IMR-90 (cell line): ENCODE results near the gene TRIM33. TPM values are rescaled to one million over a fixed set of nuclear protein-coding genes. Genes with fewer than 3 reads are reported as not detected.

Experiments used
- ATAC-seq: fragments of 200-7000 bp; cut with Tn5 transposase; 2 replicates; pipeline ENCODE4 v1.9.1; 2020; ENCODE audit warnings: low read depth, mild to moderate bottlenecking, moderate library complexity
- BruUV-seq: library from RNA; stranded (reverse); fragments of 400-500 nt; replicated peaks from 2 replicates; lab custom pipeline; 2021; lab: Mats Ljungman, UMichigan
- CTCF ChIA-PET: fragments of 300-600 bp; formaldehyde crosslinking; extraction: SDS; loops from one replicate; lab custom pipeline; 2021; ENCODE audit warnings: antibody characterized with exemption; lab: Yijun Ruan, JAX
- POLR2A ChIA-PET: fragments of 300-600 bp; sonication (Branson Sonifier 250); formaldehyde crosslinking; loops from one replicate; lab custom pipeline; 2022; ENCODE audit warnings: antibody characterized with exemption; ENCODE audit not compliant: unreplicated experiment; lab: Charles Lee
- DNase-seq: peaks from one replicate; pipeline ENCODE4 v3.0.0; 2013
- H2AFZ ChIP-seq: replicated peaks from 2 replicates; pipeline ENCODE3; 2013; ENCODE audit warnings: low read length, mild to moderate bottlenecking; ENCODE audit not compliant: poor library complexity
- H2AK5ac ChIP-seq: 2 replicates; pipeline ENCODE4 v1.6.1; 2013; ENCODE audit warnings: low read depth, low read length, inconsistent platforms
- H2AK9ac ChIP-seq: replicated peaks from 2 replicates; pipeline ENCODE3; 2013; ENCODE audit warnings: mild to moderate bottlenecking, low read depth, low read length, moderate library complexity; ENCODE audit not compliant: poor library complexity
- H2BK120ac ChIP-seq: 2 replicates; pipeline ENCODE4 v1.6.1; 2013; ENCODE audit warnings: low read depth, low read length, inconsistent platforms
- H2BK15ac ChIP-seq: 3 replicates; pipeline ENCODE4 v1.6.1; 2013; ENCODE audit warnings: low read depth, low read length, inconsistent platforms
- H2BK20ac ChIP-seq: 2 replicates; pipeline ENCODE4 v1.6.1; 2013; ENCODE audit warnings: low read depth, mild to moderate bottlenecking, inconsistent platforms, low read length, moderate library complexity
- H2BK5ac ChIP-seq: 2 replicates; pipeline ENCODE4 v1.6.1; 2013; ENCODE audit warnings: mild to moderate bottlenecking, low read depth, low read length, inconsistent platforms; ENCODE audit not compliant: poor library complexity, severe bottlenecking
- H3K14ac ChIP-seq: replicated peaks from 2 replicates; pipeline ENCODE4 v1.6.1; 2013; ENCODE audit warnings: low read depth, low read length, inconsistent platforms
- H3K18ac ChIP-seq: 2 replicates; pipeline ENCODE4 v1.6.1; 2013; ENCODE audit warnings: low read depth, low read length, control low read depth
- H3K23ac ChIP-seq: 2 replicates; pipeline ENCODE4 v1.6.1; 2013; ENCODE audit warnings: low read depth, low read length, inconsistent platforms
- H3K27ac ChIP-seq: 2 replicates; pipeline ENCODE4 v1.5.1; 2013; ENCODE audit warnings: mild to moderate bottlenecking, control low read depth, low read length; ENCODE audit not compliant: insufficient read depth
- H3K27me3 ChIP-seq: 2 replicates; pipeline ENCODE4 v1.6.1; 2013; ENCODE audit warnings: low read length; ENCODE audit not compliant: control insufficient read depth, insufficient read depth
- H3K36me3 ChIP-seq: 2 replicates; pipeline ENCODE4 v1.6.1; 2013; ENCODE audit warnings: low read length, mixed read lengths; ENCODE audit not compliant: control insufficient read depth, insufficient read depth
- H3K4ac ChIP-seq: 2 replicates; pipeline ENCODE4 v1.6.1; 2013; ENCODE audit warnings: low read depth, low read length, inconsistent platforms
- H3K4me1 ChIP-seq: 2 replicates; pipeline ENCODE4 v1.6.1; 2013; ENCODE audit warnings: low read length, mixed read lengths; ENCODE audit not compliant: control insufficient read depth, insufficient read depth
- H3K4me2 ChIP-seq: 2 replicates; pipeline ENCODE4 v1.6.1; 2013; ENCODE audit warnings: low read depth, mild to moderate bottlenecking, control low read depth, low read length, moderate library complexity
- H3K4me3 ChIP-seq: 2 replicates; pipeline ENCODE4 v1.5.1; 2013; ENCODE audit warnings: low read depth, mild to moderate bottlenecking, control low read depth, low read length, moderate library complexity; ENCODE audit not compliant: insufficient read depth
- H3K56ac ChIP-seq: 2 replicates; pipeline ENCODE4 v1.6.1; 2013; ENCODE audit warnings: low read length, inconsistent platforms; ENCODE audit not compliant: insufficient read depth; ENCODE audit errors: extremely low read depth
- H3K79me1 ChIP-seq, 2 experiments: 2 replicates each; pipeline ENCODE4 v1.6.1; 2013; ENCODE audit warnings: low read length in 2 of 2, inconsistent platforms in 1 of 2, low read depth in 1 of 2
- H3K9ac ChIP-seq: 2 replicates; pipeline ENCODE4 v1.6.1; 2013; ENCODE audit warnings: low read depth, low read length, control low read depth
- H3K9me1 ChIP-seq: 2 replicates; pipeline ENCODE4 v1.6.1; 2013; ENCODE audit warnings: low read length, inconsistent platforms; ENCODE audit not compliant: insufficient read depth
- H3K9me3 ChIP-seq: 2 replicates; pipeline ENCODE4 v1.6.1; 2013; ENCODE audit warnings: low read length; ENCODE audit not compliant: control insufficient read depth, insufficient read depth
- H4K20me1 ChIP-seq: 2 replicates; pipeline ENCODE4 v1.6.1; 2013; ENCODE audit warnings: low read length, inconsistent platforms; ENCODE audit not compliant: insufficient read depth
- H4K5ac ChIP-seq: 2 replicates; pipeline ENCODE4 v1.6.1; 2013; ENCODE audit warnings: mild to moderate bottlenecking, low read depth, low read length, control low read depth
- H4K8ac ChIP-seq, 2 experiments: 2 replicates each; pipeline ENCODE4 v1.6.1; 2013; ENCODE audit warnings: low read depth in 2 of 2, low read length in 2 of 2, control low read depth in 1 of 2, inconsistent platforms in 1 of 2
- H4K91ac ChIP-seq: 2 replicates; pipeline ENCODE4 v1.6.1; 2013; ENCODE audit warnings: low read depth, low read length, inconsistent platforms; ENCODE audit not compliant: insufficient read depth
- BHLHE40 ChIP-seq: fragments of 150-350 bp; IDR thresholded peaks from 2 replicates; pipeline ENCODE4 v1.6.1; 2016; ENCODE audit warnings: mild to moderate bottlenecking, low read depth, low read length
- CEBPB ChIP-seq: IDR thresholded peaks from 2 replicates; pipeline ENCODE4 v1.6.1; 2012; ENCODE audit warnings: low read depth, low read length, improper control_type of control experiment
- CTCF ChIP-seq: conservative IDR thresholded peaks from 2 replicates; pipeline ENCODE4 v1.5.1; 2012; ENCODE audit warnings: mild to moderate bottlenecking, low read depth, low read length, improper control_type of control experiment
- ELK1 ChIP-seq: fragments of 150-350 bp; IDR thresholded peaks from 2 replicates; pipeline ENCODE4 v1.6.1; 2016; ENCODE audit warnings: low read depth, mild to moderate bottlenecking, low read length, moderate library complexity, borderline replicate concordance
- FOS ChIP-seq: fragments of 150-350 bp; IDR thresholded peaks from 2 replicates; pipeline ENCODE4 v1.6.1; 2016; ENCODE audit warnings: low read depth, low read length
- MAFK ChIP-seq: IDR thresholded peaks from 2 replicates; pipeline ENCODE4 v1.6.1; 2012; ENCODE audit warnings: low read depth, low read length, improper control_type of control experiment
- MXI1 ChIP-seq: IDR thresholded peaks from 2 replicates; pipeline ENCODE4 v1.6.1; 2012; ENCODE audit warnings: low read depth, mild to moderate bottlenecking, low read length, moderate library complexity, borderline replicate concordance
- NFE2L2 ChIP-seq: fragments of 150-350 bp; IDR thresholded peaks from 2 replicates; pipeline ENCODE4 v1.6.1; 2016; ENCODE audit warnings: low read depth, mild to moderate bottlenecking, low read length
- POLR2A ChIP-seq: IDR thresholded peaks from 2 replicates; pipeline ENCODE4 v1.6.1; 2012; ENCODE audit warnings: mild to moderate bottlenecking, low read depth, low read length
- RAD21 ChIP-seq: IDR thresholded peaks from 2 replicates; pipeline ENCODE4 v1.6.1; 2012; ENCODE audit warnings: low read length, improper control_type of control experiment
- RFX5 ChIP-seq: IDR thresholded peaks from 2 replicates; pipeline ENCODE4 v1.8.0; 2012; ENCODE audit warnings: low read depth, mild to moderate bottlenecking, low read length, moderate library complexity
- SMC3 ChIP-seq: fragments of 150-350 bp; IDR thresholded peaks from 2 replicates; pipeline ENCODE4 v1.6.1; 2016; ENCODE audit warnings: low read depth, mild to moderate bottlenecking, antibody characterized with exemption, low read length, moderate library complexity
- USF2 ChIP-seq: fragments of 150-350 bp; IDR thresholded peaks from 2 replicates; pipeline ENCODE4 v1.6.1; 2017; ENCODE audit warnings: mild to moderate bottlenecking, antibody characterized with exemption, low read length, low read depth
- WGBS, 2 experiments: methylation state at CpG; one replicate each; pipeline versions ENCODE4 v1.1.5 to v1.1.7; 2013; ENCODE audit warnings: missing lambda C conversion rate in 2 of 2; ENCODE audit not compliant: insufficient read length in 1 of 2; ENCODE audit errors: extremely low coverage in 2 of 2; 5-methylcytosine and 5-hydroxymethylcytosine counted together
- dilution Hi-C: fragments of 300-500 bp; cut with HindIII; formaldehyde crosslinking; loops from one replicate; pipeline ENCODE4 v1.14.3; 2018; ENCODE audit warnings: low sequenced_read_pairs; ENCODE audit not compliant: unreplicated experiment
- in situ Hi-C: fragments of 300-500 bp; cut with MboI; formaldehyde crosslinking; loops from 3 replicates; pipeline ENCODE4 v1.14.3; 2019; ENCODE audit warnings: low sequenced_read_pairs, inconsistent platforms, mixed read lengths
- intact Hi-C: fragments of 100-400 bp; cut with micrococcal nuclease; formaldehyde crosslinking; loops from 2 replicates; pipeline ENCODE4 v1.10.0; 2022
- polyA plus RNA-seq, 3 experiments: library from polyadenylated mRNA; depleted of rRNA; stranded (reverse); fragments of >200 nt; gene quantifications; 2 replicates each; pipeline ENCODE4 v1.2.3, GENCODE V29; 2012; ENCODE audit warnings: low replicate concordance in 1 of 3
- total RNA-seq: library from RNA; depleted of rRNA; stranded (reverse); fragments of >200 nt; gene quantifications from 2 replicates; pipeline ENCODE4 v1.2.3, GENCODE V29; 2012

Gene TRIM33
- total and polyA plus RNA-seq, 2 of the 4 experiments (the other 2 are of a cell fraction): 9.5 to 40.1 TPM

GRCh38 chr1:114367810-114368209, 143.2 kb downstream of the TRIM33 start:
- Histone ChIP-seq H3K9me1 (no peaks in the 10 kb centered on the region), H2BK20ac (no peak overlapping the region), H4K91ac (no peak overlapping the region), H2BK5ac (no peak overlapping the region), H3K36me3 (no peaks in the 10 kb centered on the region), H3K23ac (no peak overlapping the region), H3K4me2 (no peak overlapping the region), H3K14ac (no peak overlapping the region), H3K9ac (no peak overlapping the region), H3K4ac (no peak overlapping the region), H3K27me3 (no peaks in the 10 kb centered on the region), H2AK5ac (no peak overlapping the region), H3K18ac (no peak overlapping the region), H2BK120ac (no peak overlapping the region), H4K5ac (no peak overlapping the region), H2BK15ac (no peak overlapping the region), H4K8ac (no peak overlapping the region), H2AK9ac (no peak overlapping the region), H3K56ac (no peak overlapping the region), H2AFZ (no peak overlapping the region), H3K9me3 (peaks cover 5% of the 10 kb centered on the region), H3K27ac (no peak overlapping the region), H4K20me1 (no peaks in the 10 kb centered on the region), H3K4me1 (no peaks in the 10 kb centered on the region), H3K79me1 (no peaks in the 10 kb centered on the region), H3K4me3 (no peak overlapping the region)
- DNase-seq: no peak
- ChIA-PET POLR2A (no interaction called here), CTCF (no interaction called here)
- BruUV-seq: no TSS peak
- TF ChIP-seq ELK1 (no peak), MXI1 (no peak), CTCF (no peak), MAFK (no peak), POLR2A (no peak), FOS (no peak), BHLHE40 (no peak), RFX5 (no peak), SMC3 (no peak), CEBPB (no peak), USF2 (no peak), RAD21 (no peak), NFE2L2 (no peak)
- no peak for ATAC-seq
- no CpG with 5 or more reads among the region's 2 CpGs for WGBS, 2 experiments
- dilution Hi-C loops (no loop called here), intact Hi-C loops (no loop called here), in situ Hi-C loops (no loop called here)
